T-helper 1 cell treated with Interleukin-12 subunit alpha and Interleukin-12 subunit beta and Interleukin-4 antibody, amounts not matched to agents 30 ng/mL and 1 ng/mL, for 36 hours (primary cell): ENCODE results near the gene FAM78A. TPM values are rescaled to one million over a fixed set of nuclear protein-coding genes. Genes with fewer than 3 reads are reported as not detected.
"Not testable (repeated sequence)": the region's sequence is repeated elsewhere in the genome, so short reads cannot be mapped to it uniquely, and the experiment has no call there.

Experiments
- intact Hi-C: fragments of 100-400 bp; cut with micrococcal nuclease; formaldehyde crosslinking; loops from one replicate; pipeline ENCODE4 v1.15.1; 2024
- total RNA-seq: library from RNA; stranded (reverse); gene quantifications from 2 replicates; pipeline ENCODE4 v1.2.3, GENCODE V29; 2022

The FAM78A gene
- total RNA-seq, 1 donor from 2014 or later, result 105 TPM

DNA sequence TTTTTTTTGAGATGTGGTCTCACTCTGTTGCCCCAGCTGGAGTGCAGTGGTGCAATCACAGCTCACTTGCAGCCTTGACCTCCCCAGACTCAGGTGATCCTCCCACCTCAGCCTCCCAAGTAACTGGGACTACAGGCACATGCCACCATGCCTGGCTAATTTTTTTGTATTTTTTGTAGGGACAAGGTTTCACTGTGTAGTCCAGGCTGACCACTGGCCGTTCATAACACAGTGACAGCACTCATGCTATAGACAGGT lies 5.4 kb downstream of the FAM78A start:
- intact Hi-C loops, result loop anchor here (2.0 to 10.0 kb wide), 5 partner anchors 126 to 1084 kb away; partner anchors contain the start of genes NTNG2 and SETX

DNA sequence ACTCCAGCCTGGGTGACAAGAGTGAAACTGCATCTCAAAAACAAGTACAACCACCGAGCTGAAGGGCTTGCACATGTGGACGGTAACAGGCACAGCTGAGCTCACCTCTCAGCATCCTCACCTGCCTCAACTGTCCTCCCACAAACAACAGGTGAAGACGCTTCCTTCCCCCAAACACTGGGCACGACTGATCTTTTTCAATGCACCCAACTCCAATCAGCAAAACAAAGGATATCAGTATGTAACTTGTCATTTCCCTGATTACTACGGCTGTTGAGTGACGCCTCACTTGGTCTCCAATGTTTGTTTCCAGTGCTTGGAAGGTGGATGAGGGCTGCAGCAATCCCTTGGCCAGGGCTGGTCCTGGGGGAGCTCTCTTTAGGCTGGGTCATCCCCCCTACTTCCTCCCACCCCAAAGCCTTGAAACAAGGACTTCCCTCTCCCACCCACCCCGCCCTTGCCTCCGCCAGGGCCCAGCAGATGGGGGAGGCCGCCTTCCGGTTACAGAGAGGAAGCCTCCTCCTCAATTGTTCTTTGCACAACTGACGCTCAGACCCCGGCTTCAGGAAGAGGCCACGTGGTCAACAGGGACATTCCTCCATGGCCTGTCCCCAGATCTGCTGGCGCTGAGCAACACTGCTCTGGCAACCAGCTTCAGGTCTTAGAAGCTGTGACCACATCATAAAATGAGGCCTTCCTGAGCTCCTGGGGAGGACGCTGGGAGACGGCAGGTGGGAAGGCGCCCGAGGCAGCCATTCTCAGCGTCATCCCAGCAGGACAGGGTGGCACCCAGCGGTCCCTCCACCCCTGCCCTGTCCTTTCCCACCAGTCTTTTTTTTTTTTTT lies 5.9 kb downstream of the FAM78A start:
- intact Hi-C loops, result loop anchor here (1.0 to 10.0 kb wide), 8 partner anchors 8 to 1084 kb away; partner anchors contain the start of genes NTNG2 and SETX

DNA sequence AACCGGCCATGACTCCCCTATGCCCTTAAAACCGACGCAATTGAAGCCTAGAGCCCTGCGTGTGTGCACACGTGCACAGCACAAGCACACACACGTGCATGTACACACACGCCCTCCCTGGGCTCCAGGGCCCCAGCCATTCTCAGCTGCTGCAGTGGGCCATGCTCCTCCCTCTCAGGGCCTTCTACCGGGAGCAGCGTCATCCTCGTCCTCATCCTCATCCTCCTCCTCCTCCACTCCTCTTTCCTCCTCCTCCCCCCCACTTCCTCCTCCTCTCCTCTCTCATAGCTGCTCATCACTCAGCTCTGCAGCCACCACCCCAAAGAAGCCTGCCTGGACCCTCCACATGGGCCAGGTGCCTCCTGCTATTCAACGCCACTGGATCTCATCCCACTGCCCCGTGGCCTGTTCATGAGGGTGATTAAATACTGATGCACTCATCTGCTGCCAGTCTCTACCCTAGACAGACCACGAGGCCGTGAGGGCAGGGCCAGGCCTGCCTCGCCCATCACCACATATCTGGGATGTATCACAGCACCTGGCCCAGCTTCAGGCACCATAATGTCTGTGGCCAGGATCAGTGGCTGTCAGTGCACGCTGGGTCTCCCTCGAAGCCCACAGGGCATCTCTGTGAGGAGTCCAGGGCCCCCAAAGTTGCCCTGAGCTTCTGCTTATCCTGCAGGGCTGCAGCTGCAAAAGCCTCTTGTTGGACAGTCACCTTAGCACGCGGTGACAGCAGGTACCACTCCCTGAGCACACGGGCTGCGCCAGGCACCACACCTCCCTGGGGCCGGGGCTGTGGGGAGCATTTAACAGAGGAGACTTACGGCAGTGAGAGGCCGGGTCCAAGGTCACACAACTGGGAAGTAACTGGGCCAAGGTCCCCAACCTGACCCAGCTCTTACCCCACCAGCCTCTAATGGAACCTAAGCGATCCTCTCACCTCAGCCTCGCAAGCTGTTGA lies 9.8 kb downstream of the FAM78A start:
- intact Hi-C loops, result no loop called here

DNA sequence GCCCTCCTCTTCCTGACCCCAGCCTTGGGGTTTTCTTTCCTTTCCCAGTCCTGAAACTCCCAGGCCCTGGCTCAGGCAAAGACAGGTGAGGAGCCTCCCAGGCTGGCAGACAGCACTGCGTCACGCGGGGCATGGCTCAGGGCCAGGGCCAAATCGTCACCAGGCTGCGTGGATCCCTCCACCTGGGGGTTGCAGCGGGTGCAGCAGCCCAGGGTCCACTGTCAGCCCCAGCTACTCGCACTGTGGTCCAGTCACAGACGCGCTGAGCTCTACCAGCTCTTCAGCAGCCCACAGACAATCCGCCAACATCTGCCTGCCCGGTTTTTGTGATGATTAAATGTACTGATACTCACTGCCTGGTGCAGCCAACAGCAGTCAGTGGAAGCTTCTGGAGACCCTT lies 12.1 kb downstream of the FAM78A start:
- intact Hi-C loops, result no loop called here

DNA sequence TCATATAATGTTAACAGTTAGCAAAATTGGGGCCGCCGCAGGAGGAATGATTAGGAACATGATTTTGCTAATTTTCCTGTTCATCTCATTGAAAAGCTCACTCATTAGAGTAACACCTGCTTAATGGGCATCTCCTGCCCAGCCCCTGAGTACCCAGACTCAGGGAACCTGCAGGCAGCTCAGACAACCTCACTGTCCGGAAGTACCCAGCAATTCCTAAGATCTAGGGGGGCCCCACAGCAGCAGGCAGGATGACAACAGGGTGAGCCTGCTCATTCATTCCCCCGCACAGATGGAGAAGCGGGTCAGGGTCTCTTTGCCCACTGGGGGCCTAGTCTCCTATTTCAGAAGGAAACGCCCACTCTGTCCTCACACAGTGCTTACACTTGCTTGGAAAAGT lies 12.6 kb downstream of the FAM78A start:
- intact Hi-C loops, result no loop called here

DNA sequence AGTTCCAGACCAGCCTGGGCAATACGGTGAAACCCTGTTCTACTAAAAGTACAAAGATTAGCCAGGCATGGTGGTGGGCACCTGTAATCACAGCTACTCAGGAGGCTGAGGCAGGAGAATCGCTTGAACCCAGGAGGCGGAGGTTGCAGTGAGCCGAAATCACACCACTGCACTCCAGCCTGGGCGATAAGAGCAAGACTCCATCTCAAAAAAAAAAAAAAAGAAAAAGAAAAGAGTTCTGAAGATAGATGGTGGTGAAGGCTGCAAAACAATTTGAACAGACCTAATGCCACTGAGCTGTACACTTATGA lies 13.3 kb downstream of the FAM78A start:
- intact Hi-C loops, result not testable (repeated sequence)

DNA sequence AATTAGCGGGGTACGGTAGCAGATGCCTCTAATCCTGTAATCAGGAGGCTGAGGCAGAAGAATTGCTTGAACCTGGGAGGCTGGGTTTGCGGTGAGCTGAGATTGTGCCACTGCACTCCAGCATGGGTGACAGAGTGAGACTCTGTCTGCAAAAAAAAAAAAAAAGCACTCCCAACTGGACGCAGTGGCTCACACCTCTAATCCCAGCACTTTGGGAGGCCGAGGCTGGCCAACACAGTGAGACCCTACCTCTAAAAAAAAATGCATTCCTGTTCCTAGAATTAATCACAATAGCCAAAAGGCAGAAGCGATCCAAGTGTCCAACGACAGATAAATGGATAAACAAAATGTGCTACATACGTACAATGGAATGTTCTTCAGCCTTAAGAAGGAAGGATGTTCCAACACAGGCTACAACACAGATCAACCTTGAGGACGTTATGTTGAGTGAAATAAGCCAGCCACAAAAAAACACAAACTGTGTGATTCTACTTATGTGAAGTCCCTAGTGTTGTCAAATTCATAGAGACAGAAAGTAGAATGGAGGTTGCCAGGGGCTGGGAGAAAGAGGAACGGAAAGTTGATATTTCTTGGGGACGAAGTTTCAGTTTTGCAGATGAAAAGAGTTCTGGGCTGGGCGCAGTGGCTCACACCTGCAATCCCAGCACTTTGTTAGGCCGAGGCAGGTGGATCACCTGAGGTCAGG lies 13.8 kb downstream of the FAM78A start:
- intact Hi-C loops, result no loop called here

DNA sequence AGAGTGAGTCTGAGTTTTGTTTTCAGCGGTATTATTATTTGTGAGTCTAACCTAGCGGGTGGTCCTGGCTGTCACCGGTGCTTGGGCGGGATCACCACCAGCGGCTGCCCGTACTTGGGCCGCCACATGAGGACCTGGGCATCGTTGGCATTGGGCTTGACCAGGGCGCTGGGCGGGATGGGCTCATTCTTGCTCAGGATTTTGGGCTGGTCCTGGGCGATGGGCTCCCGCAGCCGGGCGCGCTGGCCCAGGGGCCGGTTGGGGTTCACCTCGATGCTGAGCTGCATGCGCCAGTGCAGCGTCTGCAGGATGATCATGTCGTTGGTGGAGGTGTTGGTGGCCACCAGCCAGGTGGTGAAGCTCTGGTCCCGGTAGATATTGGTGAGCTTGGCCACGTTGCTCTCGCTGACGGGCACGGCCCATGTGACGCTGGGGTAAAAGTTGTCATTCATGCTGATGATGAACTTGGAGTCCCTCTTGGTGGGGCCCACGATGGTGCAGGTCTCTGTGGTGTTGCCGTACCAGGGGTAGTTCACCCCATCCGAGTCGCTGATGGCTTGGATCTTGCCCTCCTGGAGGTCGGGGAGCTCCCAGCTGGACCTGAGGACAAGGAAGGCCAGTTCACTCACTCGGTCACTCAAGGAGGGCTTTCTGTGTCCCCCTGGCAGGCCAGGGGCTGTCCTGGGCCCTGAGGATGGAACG lies 15.4 kb downstream of the FAM78A start:
- intact Hi-C loops, result no loop called here

DNA sequence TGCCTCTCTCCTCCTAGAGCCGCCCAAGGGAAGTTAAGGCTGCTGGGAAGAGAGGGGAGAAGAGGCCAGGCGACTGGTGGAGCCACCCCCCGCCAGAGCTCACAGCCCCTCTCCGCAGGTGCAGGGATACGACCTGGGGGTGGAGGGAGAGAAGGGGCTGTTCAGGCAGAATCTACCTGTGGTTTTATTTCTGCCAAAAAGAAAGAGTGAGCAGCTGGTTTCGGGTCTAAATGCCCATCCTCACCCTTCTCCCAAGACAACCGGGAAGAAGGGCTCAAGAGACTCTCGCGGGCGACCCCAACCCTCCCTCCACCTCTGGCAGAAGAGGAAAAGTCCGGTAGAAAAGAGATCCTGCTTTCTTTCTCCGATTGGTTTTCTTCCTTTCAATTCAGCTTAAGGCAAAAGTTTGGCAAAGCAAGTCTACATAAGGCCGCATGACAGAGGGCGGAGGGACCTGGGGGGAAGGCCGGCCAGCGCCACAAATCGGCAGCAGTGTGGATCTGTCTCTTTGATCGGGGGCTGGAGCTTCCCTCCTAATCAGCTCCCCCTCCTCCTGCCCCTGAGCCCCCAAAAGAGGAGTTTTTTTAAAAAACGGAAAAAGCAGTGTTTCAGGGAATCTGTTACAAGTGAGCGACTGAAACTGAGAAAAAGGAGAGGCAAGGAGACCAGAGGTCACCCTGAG lies 16.3 kb downstream of the FAM78A start:
- intact Hi-C loops, result loop anchor here (10.0 kb wide), 1 partner anchor 565 kb away; the partner anchor contains the start of gene EXOSC2

DNA sequence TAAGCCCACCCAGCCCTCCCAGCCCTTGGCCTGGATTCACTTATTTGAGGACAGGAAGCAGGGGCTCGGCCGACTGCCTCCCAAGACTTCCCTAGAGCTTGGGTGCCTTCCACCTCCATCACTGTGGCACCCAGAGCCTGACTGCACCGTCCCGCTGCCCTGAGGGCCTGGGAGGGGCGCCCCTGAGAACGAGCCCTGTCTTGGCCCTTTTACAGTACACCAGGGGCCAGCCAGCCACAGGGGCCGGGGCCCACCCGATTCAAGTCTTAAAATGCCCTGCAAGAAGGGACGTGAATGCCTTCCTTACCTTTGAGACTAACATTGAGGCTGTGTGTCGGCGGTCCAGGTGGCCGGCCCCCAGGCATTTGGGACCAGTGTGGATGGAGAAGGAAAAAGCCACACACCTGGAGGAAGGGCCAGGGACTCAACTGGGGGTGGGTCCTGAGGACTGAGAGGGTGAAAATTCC lies 16.8 kb downstream of the FAM78A start:
- intact Hi-C loops, result loop anchor here (10.0 kb wide), 1 partner anchor 565 kb away; the partner anchor contains the start of gene EXOSC2

DNA sequence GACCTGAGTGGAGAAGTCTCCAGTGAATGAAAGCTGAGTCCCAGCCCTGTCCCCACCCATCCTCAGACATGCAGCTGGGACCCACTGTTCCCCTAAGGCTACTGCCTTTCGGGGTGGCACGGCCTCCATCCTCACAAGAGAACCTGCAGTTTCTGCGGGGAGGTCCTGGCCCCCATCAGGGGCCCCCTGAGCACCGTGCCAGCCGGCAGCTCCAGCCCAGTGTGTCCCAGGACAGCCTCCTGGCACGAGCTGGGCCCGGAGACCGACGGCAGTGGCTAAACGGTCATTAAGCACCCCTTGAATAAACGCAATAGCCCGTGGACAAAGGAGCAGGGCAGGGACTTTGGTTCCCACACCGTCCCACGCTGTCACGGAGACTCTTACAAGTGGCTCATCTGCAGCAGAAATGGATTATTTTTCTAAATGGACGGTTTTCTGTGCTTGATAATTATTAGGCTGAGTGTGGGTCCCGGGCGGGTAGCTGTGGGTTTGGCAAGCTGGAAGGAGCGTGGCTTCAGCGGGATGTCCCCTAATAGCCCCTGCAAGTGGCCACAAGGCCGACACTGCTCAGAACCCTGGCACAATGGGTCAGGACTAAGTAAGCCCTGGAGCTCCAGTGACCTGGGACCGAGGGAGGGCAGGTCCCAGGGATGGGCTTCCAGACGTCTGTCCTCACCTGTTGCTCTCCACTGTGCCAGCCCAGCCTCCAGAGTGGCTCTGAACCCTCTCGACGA lies 17.4 kb downstream of the FAM78A start:
- intact Hi-C loops, result loop anchor here (10.0 kb wide), 1 partner anchor 564 kb away; the partner anchor contains the start of gene EXOSC2

DNA sequence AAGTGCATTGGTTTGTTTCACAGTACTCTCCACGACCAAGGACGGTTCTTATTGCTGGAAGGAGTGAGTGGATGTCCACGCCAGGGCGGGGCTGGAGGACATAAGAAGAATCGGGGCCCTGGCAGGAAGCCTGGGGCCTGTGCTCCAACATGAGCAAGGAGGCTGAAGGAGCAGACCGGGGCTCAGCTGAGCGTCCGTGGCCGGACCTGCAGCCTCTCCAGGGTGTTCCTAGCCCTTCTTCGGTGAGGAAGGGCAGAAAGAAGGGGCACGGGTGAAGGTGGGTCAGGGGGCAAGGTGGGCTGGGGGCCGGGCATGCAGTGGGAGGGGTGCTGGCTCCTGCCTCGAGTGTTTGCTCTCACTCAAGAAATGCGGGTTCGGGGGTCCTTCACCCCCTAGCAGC lies 18.1 kb downstream of the FAM78A start:
- intact Hi-C loops, result loop anchor here (10.0 kb wide), 1 partner anchor 563 kb away; the partner anchor contains the start of gene EXOSC2

DNA sequence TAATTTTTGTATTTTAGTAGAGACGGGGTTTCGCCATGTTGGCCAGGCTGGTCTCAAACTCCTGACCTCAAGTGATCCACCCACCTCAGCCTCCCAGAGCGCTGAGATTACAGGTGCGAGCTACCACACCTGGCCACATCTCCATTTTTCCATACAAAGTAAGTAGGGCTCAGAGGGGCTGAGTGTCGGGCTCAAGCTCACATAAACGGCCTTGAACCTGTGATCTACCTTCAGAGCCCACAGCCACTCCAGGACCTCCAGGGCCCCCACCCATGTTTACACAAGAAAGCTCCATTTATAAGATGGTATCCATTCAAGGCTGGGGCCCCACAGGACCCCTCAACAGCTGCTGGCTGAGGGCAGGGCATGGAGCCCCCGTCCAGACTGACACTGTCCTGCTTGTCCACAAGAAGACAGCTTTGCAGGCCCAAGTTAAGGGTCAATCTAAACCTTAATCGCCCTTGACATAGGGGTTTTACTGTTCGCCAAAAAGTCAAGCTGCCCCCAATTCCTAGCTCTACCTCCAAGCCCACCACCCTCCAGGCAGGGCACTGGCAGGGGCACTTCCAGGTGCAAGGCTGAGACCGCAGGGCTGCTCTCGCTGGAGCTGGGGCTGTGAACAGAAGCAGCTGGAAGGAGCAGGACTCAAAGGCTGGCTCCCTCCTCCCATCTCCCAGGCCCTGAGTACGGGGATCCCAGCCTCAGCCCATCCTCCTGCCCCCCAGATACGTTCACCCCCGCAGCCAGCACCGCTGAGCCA lies 18.9 kb downstream of the FAM78A start:
- intact Hi-C loops, result loop anchor here (2.0 to 10.0 kb wide), 2 partner anchors 243 to 563 kb away; partner anchors contain the start of gene EXOSC2

DNA sequence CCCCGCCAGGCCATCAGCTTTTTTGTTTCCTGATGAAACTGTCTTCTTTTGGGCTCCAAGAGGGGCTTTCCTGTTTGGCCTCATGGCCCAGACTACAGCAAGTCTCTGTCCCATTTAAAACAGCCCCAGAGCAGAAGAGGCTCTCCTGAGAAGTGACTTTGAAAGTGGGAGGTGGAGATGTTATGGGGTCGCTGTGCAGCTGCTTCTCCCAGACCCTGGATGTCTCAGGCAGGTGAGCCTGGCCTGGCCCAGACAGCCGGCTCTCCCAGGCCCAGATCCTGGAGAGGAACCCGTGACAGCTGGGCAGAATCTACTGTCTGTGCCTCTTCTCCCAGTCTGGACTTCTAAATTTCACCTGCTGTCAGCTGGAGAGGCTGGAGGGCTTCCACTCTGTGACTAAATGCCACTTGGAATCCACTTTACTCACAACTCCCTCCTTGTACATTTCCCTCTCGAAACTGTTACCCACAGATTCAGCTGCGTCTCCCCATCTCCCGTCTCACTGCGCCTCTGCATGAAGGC lies 20.6 kb downstream of the FAM78A start:
- intact Hi-C loops, result loop anchor here (1.0 to 10.0 kb wide), 6 partner anchors 14 to 561 kb away; partner anchors contain the start of gene EXOSC2

DNA sequence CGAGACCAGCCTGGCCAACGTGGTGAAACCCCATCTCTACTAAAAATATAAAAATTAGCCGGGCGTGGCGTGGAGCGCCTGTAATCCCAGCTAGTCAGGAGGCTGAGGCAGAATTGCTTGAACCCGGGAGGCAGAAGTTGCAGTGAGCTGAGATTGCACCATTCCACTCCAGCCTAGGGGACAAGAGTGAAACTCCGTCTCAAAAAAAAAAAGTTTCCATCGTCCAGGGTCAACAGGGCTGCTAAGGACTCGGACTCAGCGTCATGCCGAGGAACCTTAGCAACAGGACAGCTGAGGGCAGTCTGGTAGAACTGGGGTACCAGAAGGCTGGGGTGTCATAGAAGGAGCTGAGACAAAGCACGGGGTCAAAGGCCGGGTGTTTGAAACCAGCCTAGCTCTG lies 21.7 kb downstream of the FAM78A start:
- intact Hi-C loops, result loop anchor here (5.0 to 10.0 kb wide), 2 partner anchors 478 to 560 kb away; partner anchors contain the start of gene EXOSC2

DNA sequence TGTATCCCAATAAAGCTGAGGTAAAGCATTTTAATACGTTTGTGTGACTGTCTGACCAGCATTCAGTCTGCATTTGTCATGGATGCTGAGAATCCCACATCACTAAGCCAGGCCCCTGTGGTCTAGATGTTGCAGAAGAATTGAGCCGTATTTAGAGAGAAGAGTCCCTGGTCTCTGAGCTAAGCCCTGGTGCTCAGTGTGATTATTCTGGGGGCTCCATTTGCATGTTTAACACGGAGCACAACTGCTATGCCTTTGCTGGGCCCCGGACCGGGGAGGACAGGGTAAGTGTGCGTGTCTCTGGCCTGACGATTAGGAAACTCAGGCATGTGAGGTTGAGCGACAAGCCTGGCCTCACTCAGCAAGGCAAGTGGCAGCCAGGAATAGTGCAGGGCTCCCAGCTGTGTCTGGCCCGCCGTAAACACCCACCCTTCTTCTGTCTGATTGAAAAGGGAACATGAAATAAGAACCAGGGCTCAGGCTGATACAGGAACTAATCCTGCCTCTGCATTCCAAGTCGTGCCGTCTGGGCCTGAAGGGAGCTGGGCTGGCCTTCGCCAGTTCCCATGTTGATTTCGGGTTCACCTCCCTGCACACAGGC lies 22.3 kb downstream of the FAM78A start:
- intact Hi-C loops, result loop anchor here (5.0 to 10.0 kb wide), 2 partner anchors 478 to 559 kb away; partner anchors contain the start of gene EXOSC2

DNA sequence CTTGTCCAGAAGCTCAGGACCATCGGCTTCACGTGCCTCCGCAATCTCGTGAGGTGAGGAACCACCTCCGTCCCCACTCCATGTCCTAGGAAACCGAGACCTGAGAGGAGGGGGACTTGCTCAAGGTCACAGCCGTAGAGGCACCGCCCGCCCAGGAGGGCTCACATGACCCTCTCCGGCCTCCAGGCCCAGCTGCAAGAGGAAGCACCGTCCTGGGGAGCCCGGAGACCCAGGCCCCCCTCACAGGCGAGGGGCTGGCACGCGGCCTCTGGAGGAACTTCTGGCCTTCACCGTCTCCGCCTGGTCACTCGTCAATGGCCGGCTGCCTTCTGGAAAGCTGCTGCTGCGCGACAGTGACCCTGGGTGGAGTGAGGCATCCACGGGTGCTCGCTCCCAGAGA lies 24.2 kb downstream of the FAM78A start:
- intact Hi-C loops, result loop anchor here (1.0 to 10.0 kb wide), 9 partner anchors 14 to 557 kb away; partner anchors contain the start of genes EXOSC2 and NUP214

DNA sequence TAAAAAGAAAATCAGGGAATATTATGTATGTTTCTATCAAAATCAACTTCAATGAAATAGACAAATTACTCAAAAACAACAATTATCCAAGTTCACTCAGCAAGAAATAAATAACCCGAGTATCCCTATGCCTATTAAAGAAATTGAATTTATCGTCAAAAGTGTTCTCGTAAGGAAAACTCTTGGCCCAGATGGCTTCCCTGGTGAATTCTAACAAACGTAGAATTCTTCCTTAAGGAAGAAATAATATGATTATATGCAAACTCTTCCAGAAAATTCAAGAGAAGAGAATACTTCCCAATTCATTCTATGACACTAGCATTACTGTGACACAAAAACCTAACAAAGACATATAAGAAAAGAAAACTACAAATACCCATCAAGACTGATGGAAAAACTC lies 29.7 kb downstream of the FAM78A start:
- intact Hi-C loops, result no loop called here
